ENCODE measurements around the gene PSMD13.
"Not testable (repeated sequence)": the region's sequence is repeated elsewhere in the genome, so short reads cannot be mapped to it uniquely, and the experiment has no call there.

DNA sequence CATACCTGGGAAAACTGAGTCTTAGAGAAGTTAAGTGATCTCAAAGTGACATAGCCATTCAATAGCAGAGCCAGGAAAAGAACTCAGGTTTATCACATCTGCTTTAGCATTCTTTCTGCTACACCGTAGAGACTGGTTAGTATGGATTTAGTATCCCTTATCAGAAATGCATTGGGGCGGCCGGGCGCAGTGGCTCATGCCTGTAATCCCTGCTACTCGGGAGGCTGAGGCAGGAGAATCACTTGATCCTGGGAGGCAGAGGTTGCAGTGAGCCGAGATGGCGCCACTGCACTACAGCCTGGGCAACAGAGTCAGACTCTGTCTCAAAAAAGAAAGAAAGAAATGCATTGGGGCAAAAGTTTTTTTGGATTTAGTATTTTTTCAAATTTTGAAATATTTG is 1.6 kb downstream of the PSMD13 start:
- TF ChIP-seq, protein P1, sequence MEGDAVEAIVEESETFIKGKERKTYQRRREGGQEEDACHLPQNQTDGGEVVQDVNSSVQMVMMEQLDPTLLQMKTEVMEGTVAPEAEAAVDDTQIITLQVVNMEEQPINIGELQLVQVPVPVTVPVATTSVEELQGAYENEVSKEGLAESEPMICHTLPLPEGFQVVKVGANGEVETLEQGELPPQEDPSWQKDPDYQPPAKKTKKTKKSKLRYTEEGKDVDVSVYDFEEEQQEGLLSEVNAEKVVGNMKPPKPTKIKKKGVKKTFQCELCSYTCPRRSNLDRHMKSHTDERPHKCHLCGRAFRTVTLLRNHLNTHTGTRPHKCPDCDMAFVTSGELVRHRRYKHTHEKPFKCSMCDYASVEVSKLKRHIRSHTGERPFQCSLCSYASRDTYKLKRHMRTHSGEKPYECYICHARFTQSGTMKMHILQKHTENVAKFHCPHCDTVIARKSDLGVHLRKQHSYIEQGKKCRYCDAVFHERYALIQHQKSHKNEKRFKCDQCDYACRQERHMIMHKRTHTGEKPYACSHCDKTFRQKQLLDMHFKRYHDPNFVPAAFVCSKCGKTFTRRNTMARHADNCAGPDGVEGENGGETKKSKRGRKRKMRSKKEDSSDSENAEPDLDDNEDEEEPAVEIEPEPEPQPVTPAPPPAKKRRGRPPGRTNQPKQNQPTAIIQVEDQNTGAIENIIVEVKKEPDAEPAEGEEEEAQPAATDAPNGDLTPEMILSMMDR (IDR thresholded peaks at IDR 0.05; ENCODE audit: low read depth, low read length) = not testable (repeated sequence)
- not testable (repeated sequence) for TF ChIP-seq EZH2phosphoT487 (IDR thresholded peaks at IDR 0.05; ENCODE audit: low read depth)

Data from OCI-LY3 (cell line).